Activated effector memory CD4-positive, alpha-beta T cell treated with Interleukin-2 at 50 U/mL for 16 hours (primary cell): Measurements from ENCODE around the gene KIAA0825.
A peak's percentile ranks its signal among the peaks of the same experiment; 100 is the strongest.
"Not testable (repeated sequence)": the region's sequence is repeated elsewhere in the genome, so short reads cannot be mapped to it uniquely, and the experiment has no call there.

Experiments used
- DNase-seq: peaks from one replicate; pipeline ENCODE4 v3.0.0-alpha.2; 2020

The KIAA0825 gene

DNA sequence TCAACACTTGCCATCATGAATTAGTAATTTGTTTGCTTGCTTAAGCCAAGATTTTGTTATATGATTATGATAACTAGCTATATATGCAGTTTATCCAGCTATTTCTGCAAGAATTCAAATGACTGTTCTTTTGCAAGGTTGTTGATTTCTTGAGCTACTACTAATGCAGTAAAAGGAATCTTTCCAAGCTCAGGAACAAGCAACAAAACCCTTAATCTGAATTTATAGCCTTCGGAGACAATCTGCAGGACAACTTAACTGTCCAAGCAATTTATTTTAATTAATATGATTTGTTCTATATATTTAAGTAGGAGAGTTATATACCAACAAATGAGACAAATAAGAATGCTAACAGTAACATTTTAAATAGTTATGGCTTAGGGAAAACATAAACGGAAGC lies 450.3 kb downstream of the KIAA0825 start:
- no peak for DNase-seq

DNA sequence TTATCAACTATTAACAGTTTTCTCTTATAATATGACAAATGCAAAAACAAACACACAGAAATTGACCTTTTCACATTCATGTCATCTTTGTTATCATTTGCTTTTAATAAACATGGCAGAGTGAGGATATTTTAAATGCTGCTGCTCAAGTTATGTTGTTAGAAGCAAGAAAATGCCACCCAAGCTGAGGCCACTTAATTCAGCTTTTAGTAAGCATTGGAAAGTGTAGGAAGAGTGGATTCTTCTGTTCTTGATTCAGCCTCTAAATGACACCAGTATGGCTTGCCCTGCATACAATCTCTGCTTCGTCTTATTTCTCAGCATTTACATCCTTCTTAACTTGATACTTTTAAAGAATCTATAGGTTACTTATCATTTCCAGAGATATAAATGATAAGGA lies 456.6 kb downstream of the KIAA0825 start:
- no peak for DNase-seq

DNA sequence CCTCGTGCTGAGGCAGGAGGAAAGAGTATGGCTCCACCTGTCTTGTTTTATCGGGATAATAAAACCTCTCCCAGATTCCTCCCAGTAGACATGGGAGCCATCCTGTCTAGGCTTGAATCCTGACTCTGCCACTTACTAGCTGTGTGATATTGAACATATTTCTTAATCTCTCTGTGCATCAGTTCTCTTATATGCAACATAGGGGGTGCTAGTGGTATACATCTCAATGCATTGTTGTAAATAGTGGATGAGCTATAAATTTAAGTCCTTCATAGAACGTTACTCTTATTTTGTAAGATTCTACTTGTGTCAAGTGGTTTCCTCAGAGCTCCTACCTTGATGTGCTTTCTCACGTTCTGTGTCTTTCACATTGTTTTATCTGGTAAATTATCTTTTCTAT lies 459.3 kb downstream of the KIAA0825 start:
- DNase-seq = no peak

DNA sequence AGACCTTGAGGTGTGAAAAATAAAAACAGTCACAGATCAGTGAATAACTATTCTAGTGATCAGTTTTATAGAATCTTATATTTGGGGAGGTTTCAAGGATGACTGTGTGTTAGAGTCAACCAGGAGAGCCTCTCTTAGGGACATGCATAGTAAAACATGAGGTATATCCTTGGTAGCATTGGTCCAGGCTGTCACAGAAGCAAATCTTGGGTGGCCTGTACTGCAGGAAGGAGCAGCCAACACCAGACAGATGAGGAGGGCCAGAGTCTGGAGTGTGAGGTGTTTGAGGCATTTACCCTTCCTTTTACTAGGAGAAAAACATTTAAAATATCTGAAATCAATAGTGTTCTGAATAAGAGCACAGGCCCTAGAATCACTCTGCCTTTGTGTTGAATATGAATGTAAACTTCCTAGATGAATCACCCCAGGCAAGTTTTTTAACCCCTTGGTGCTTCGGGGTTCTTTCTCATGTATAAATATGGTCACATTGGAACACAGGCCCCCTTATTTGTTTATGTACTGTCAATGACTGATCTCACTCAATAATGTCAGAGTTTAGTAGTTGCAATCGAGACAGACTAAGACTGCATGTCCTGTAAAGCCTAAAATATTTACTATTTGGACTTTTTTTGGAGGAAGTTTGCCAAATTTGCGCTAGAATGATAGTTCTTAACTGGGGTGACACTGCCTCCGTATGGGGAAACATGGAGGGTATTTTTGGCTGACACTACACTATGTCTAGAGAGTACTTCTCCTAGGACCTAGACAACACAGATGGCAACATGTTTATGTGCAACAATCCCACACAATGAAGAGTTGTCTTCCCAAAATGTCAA lies 460.5 kb downstream of the KIAA0825 start:
- DNase-seq = no peak

DNA sequence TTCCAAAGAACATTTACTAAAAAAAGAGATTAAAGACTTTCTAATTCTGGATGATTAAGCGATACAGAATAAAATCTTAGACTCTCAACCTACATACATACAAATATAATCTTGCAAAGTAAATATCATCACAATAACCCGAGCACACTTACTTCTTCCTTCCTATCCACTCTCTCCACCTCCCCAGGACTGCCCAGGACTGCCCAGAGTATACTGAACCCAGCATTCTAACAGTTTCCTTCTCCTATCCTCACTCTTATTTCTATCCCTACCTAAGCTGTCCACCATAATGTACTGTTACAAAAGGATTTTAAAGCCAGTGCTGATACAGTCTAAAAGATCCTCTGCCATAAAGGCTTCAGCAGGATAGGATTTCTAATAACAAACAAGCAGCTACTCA lies 463.7 kb downstream of the KIAA0825 start:
- DNase-seq = no peak

DNA sequence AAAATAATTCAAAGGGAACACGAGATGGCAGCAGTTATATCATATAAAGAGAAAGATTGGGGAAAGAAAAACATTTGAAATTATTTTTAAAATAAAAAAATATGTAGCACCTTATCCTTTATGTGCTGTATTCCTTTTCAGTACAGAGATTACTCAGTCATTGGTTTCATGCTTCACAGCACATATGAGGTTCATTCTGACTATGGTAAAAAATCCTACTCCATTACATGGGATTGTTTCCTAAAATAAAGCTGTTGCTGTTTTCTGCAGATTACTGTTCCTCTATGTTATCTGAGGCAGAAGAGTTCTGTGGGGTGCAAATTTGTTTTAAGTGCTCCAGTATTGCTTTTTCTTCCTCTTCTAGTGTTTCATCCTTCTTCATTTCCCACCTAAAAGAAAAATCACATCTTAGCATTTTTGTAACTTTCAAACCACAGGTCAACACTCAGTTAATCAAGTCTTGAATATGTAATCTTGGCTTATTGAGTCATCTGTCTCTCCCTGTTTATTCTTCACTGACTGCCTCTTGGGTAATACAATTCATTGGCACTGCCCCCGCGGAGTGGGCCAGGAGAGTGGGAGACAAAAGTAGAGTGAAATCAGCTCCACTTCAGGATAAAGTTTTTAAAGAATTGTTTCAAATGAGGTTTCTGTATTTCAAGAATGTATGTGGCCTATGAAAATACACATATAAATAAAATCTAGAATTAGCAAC lies 464.5 kb downstream of the KIAA0825 start:
- no peak for DNase-seq

DNA sequence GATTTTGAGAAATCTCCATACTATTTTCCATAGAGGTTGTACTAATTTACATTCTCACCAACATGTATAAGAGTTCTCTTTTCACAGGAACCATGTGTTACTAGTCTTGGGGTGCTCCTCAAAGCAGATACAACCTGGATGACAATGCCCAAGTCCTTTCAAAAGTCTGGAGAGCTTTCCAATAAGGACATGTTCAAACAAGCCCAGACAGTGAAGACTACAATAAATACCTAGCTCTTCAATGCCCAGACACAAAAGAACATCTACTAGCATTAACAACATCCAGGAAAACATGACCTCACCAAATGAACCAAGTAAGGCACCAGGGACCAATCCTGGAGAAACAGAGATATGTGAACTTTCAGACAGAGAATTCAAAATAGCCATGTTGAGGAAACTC lies 474.8 kb downstream of the KIAA0825 start:
- DNase-seq = not testable (repeated sequence)

DNA sequence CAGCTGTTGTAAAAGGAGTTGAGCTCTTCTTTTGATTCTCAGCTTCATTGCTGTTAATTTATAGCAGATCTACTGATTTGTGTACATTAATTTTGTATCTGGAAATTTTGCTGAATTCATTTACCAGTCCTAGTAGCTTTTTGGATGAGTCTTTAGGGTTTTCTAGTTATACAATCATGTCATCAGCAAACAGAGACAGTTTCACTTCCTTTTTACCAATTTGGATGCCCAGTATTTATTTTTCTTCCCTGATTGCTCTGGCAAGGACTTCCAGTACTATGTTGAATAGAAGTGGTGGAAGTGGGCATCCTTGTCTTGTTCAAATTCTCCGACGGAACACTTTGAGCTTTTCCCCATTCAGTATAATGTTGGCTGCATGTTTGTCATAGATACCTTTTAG lies 478.1 kb downstream of the KIAA0825 start:
- DNase-seq = no peak

DNA sequence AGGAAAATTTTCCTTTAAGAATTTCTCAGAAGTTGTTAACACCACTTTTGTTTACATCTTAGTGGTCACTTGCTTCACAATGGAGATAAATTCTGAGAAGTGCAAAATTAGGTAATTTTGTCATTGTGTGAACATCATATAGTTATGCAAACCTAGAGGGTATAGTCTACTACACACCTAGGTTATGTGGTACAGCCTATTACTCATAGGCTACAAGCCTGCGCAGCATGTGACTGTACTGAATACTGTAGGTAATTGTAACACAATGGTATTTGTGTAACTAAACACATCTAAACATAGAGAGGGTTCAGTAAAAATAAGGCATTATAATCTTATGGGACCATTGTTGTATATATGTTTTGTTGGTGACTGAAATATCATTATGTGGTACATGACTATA lies 488.3 kb downstream of the KIAA0825 start:
- DNase-seq = no peak

DNA sequence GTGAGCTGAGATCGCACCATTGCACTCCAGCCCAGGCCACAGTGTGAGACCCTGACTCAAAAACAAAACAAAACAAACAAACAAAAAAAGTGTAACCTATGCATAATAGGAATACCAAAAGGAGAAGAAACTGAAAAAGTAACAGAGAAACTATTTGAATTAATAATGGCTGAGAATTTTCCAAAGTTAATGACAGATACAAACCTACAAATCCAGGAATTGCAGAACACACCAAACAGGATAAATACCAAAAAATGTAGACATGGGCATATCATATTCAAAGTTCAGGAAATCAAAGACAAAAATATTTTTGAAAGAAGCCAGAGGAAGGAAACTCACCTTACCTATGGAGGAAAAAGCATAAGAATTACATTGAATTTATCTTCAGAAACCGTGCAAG lies 493.3 kb downstream of the KIAA0825 start:
- DNase-seq = no peak

DNA sequence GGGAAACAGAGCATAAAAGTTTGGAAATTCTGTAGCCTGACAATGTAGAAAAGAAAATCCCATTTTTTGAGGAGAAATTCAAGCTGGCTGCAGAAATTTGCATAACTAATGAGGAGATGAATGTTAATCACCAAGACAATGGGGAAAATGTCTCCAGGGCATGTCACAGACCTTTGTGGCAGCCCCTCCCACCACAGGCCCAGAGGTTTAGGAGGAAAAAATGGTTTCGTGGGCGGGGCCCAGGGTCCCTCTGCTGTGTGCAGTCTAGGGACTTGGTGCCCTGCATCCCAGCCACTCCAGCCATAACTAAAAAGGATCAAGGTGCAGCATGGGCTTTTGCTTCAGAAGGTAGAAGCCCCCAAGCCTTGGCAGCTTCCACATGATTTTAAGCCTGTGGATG lies 502.1 kb downstream of the KIAA0825 start:
- not testable (repeated sequence) for DNase-seq

DNA sequence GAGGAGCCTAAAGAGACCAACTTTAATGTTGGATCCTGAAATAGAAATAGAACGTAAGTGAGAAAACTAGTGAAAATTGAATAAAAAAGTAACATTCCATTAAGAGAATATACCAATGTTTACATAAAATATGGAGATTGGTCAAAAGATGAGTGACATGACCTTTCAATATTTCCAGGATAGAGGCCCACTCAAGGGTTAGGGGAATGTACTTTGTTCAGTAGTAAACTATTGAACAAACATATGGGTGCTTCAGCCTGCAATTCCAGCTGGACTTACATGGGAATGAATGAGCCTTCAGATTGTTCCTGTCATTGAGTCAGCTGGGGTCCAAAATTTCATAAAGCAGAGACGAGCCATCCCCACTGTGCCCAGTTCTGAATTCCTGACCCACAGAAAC lies 505.3 kb downstream of the KIAA0825 start:
- DNase-seq = no peak

DNA sequence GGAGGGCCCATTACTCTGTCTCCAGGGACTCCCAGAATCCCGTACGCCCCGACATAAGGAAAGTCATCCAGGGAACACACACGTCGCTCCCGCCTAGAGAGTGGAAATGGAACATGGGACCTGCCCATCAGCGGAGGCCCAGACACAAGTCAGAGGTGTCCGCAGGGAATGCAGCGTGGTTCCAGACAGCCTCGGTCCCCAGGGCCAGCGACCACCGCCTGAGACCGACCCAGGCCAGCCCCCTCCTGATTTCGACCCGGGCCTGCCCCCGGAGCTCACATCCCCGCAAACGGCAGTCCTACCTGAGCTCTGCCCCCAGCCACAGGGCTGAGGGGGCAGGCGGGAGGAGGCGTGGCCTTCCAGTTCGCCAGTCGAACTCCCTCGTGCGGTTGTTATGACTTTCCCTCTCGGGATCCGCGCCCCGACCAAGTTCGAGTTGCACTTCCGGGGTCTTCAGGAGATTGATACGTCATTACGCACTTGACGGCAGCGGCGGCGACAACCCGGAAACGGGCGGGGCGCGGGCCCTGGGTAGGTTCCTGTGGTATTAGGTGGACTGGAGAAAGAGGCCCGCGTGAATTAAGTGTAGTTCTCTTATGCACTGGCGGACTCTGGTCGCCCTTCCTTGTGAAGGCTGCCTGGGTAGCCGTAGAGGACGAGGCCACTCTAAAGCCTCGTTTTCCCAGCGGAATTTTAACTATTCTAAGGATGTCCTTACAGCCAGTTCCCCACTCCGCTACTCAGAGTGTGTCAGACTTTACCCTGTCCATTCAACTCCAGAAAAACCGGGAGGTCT lies 507.0 kb downstream of the KIAA0825 start:
- peak; percentile 85 for DNase-seq

DNA sequence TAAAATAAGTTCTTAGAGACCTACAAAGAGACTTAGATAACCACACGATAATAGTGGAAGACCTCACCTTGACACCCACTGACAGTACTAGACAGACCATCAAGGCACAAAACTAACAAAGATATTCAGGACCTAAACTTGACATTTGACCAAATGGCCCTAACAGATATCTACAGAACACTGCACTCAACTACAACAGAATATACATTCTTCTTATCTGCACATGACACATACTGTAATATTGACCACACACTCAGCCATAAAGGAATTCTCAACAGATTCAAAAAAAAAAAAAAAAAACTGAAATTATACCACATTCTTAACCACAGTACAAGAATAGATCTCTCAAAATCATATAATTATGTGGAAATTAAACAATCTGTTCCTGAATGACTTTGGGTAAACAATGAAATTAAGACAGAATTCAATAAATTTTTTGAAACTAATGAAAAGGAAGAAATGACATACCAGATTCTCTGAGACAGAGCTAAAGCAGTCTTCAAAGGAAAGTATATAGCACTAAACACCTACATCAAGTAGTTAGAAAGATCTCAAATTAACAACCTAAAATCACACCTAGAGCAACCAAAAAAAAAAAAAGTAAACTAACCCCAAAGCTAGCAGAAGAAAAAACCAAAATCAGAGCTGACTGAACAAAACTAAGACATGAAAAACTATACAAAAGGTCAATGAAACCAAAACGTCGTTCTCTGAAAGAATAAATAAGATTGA lies 514.7 kb downstream of the KIAA0825 start:
- DNase-seq = no peak
